ENCODE data around the gene PTPRU. TPM values are rescaled to one million over a fixed set of nuclear protein-coding genes. Genes with fewer than 3 reads are reported as not detected.

The PTPRU gene
- polyA plus RNA-seq, 1 of the 3 experiments (the other 2 are of a cell fraction), result 3.5 TPM

GRCh38 chr1:29256394-29256793, 20.1 kb downstream of the PTPRU start:
- TF ChIP-seq RXRA (IDR thresholded peaks at IDR 0.05; ENCODE audit: borderline replicate concordance, low read depth) (no peak), YY1 (IDR thresholded peaks at IDR 0.05; ENCODE audit: low read depth) (no peak), PBX3 (IDR thresholded peaks at IDR 0.05) (no peak), RAD21 (IDR thresholded peaks at IDR 0.05; ENCODE audit: low read length) (no peak), CTCF (IDR thresholded peaks at IDR 0.05) (no peak)
- no peak for DNase-seq
- ChIA-PET CTCF (interaction anchor here (1.4 kb wide), 1 partner anchor 11 kb away, joined by 4 read pairs; no protein-coding TSS in a partner anchor), POLR2A (no interaction called here)
- H3K4me2 ChIP-seq, result no peak overlapping the region
- no peak overlapping the region for H3K27ac ChIP-seq (ENCODE audit: low read depth in 2 of 2, low read length in 1 of 2)
- H3K9me2 ChIP-seq, result no peaks in the 10 kb centered on the region
- no peaks in the 10 kb centered on the region for H3K9me3 ChIP-seq
- H3K4me1 ChIP-seq (ENCODE audit: control insufficient read depth in 1 of 2, insufficient read depth in 2 of 2, low read depth in 1 of 2, low read length in 1 of 2), result peaks cover 18 to 29% of the 10 kb centered on the region in 2 experiments; a peak in 2 of 4 replicates
- H3K36me3 ChIP-seq (replicated peaks in 1 of 2; ENCODE audit: control insufficient read depth in 1 of 2, insufficient read depth in 2 of 2, low read length in 1 of 2), result no peaks in the 10 kb centered on the region
- no peaks in the 10 kb centered on the region for H3K79me2 ChIP-seq (ENCODE audit: insufficient read depth)
- no peak overlapping the region for H3K9ac ChIP-seq
- WGBS (ENCODE audit: low lambda C conversion rate), result 88% methylated on average over 5 of the region's 5 CpGs
- H4K20me1 ChIP-seq (ENCODE audit: insufficient read depth), result no peaks in the 10 kb centered on the region
- H3F3A ChIP-seq (replicated peaks; ENCODE audit: insufficient read depth), result no peaks in the 10 kb centered on the region
- H3K27me3 ChIP-seq (ENCODE audit: insufficient read depth), result no peaks in the 10 kb centered on the region
- no peak overlapping the region for H3K4me3 ChIP-seq (ENCODE audit: low read depth in 2 of 2, low read length in 1 of 2)
- no peak overlapping the region for H2AFZ ChIP-seq (ENCODE audit: low read depth)

DNA sequence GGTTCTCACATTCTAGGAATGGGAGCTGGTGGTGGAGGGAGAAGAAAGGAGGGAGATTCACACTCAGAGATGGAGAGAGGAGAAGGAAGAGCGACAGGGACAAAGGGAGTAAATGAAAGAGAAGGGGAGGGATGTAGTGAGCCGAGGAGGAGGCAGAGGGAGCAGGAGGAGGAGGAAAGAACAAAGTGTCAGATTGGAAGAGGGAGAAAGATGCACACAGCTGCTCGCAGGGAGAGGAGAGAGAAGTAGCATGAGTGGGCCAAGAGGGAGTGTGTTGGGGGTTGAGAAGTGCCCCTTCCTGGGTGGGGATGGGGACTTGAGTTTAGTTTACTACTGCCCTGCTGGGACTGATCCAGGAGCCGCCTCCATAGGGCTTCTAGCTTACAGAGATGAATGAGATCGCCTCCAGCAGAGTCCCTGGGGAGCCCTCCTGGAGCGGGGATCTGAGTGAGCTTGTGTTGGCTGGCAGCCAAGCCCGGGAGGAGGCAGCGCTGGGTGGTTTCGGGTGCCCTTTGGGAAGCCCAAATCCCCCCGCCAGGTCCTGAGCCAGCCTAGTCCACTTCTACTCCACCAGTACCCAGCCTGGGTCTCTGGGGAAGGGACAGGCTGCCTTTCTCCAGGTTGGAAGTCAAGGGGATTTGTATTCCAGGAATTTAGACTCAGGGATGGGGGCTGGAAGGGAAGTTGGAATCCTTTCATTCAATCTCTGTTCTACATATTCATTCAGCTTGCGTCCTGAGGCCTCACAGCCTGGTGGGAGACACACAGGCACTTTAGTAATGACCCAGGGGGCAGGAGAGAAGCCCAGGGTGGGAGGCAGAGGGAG, 20.9 kb downstream of the PTPRU start:
- H3K9ac ChIP-seq, result no peak overlapping the region
- no peaks in the 10 kb centered on the region for H3K27me3 ChIP-seq (ENCODE audit: insufficient read depth)
- no peaks in the 10 kb centered on the region for H3K79me2 ChIP-seq (ENCODE audit: insufficient read depth)
- H3K36me3 ChIP-seq (replicated peaks in 1 of 2; ENCODE audit: control insufficient read depth in 1 of 2, insufficient read depth in 2 of 2, low read length in 1 of 2), result no peaks in the 10 kb centered on the region
- WGBS (ENCODE audit: low lambda C conversion rate), result 47% methylated on average over 5 of the region's 11 CpGs
- no peaks in the 10 kb centered on the region for H3K9me3 ChIP-seq
- H3K27ac ChIP-seq (ENCODE audit: low read depth in 2 of 2, low read length in 1 of 2), result no peak overlapping the region; a peak in 1 of 4 replicates
- TF ChIP-seq NFIC (IDR thresholded peaks at IDR 0.05; ENCODE audit: borderline replicate concordance), result peak; percentile 47; the same call in 1 of the 2 replicates
- TF ChIP-seq RXRA (IDR thresholded peaks at IDR 0.05; ENCODE audit: borderline replicate concordance, low read depth), result no peak
- no peak for TF ChIP-seq SMC3 (IDR thresholded peaks at IDR 0.05; ENCODE audit: low read depth, low read length)
- no peak overlapping the region for H2AFZ ChIP-seq (ENCODE audit: low read depth)
- H4K20me1 ChIP-seq (ENCODE audit: insufficient read depth), result no peaks in the 10 kb centered on the region
- ChIA-PET POLR2A (interaction anchor here (1.0 kb wide), 1 partner anchor 11 kb away, joined by 5 read pairs; no protein-coding TSS in a partner anchor), CTCF (interaction anchor here (1.0 to 1.4 kb wide), 5 partner anchors 12 to 536 kb away, joined by 3 to 4 read pairs (median 3); partner anchors contain the start of gene PTPRU)
- no peaks in the 10 kb centered on the region for H3K9me2 ChIP-seq
- no peak overlapping the region for H3K4me3 ChIP-seq (ENCODE audit: low read depth in 2 of 2, low read length in 1 of 2)
- H3K4me2 ChIP-seq, result peak overlapping the region; percentile 48; the same call in 1 of the 2 replicates
- H3K4me1 ChIP-seq (ENCODE audit: control insufficient read depth in 1 of 2, insufficient read depth in 2 of 2, low read depth in 1 of 2, low read length in 1 of 2), result peaks cover 18 to 29% of the 10 kb centered on the region in 2 experiments; a peak in 2 of 4 replicates
- peak; percentile 63 for DNase-seq
- H3F3A ChIP-seq (replicated peaks; ENCODE audit: insufficient read depth), result no peaks in the 10 kb centered on the region

Measured in SK-N-SH (cell line).